ENCODE results near the gene CORT.

The CORT gene

GRCh38 chr1:10444248-10444647, 5.6 kb upstream of the CORT start:
- H2BK5ac ChIP-seq (ENCODE audit: low read depth, low read length, poor library complexity) = no peak overlapping the region
- H3K4me2 ChIP-seq (ENCODE audit: low read length) = no peak overlapping the region
- no peaks in the 10 kb centered on the region for H3K27me3 ChIP-seq (ENCODE audit: insufficient read depth, low read length)
- no peaks in the 10 kb centered on the region for H3K79me1 ChIP-seq (ENCODE audit: low read length)
- H3K14ac ChIP-seq (ENCODE audit: low read length) = no peak overlapping the region
- H2BK120ac ChIP-seq (ENCODE audit: insufficient read depth, low read length, poor library complexity) = no peak overlapping the region
- no peak overlapping the region for H3K4ac ChIP-seq (ENCODE audit: low read depth, low read length)
- peaks cover 0 to 2% of the 10 kb centered on the region in 2 experiments for H3K36me3 ChIP-seq (ENCODE audit: control insufficient read depth in 1 of 2, insufficient read depth in 2 of 2, low read length in 2 of 2)
- no peak overlapping the region for H2AFZ ChIP-seq (ENCODE audit: insufficient read depth, low read length, poor library complexity)
- no peak overlapping the region for H3K27ac ChIP-seq (ENCODE audit: low read depth, low read length)
- H3K23ac ChIP-seq (ENCODE audit: low read length) = no peak overlapping the region
- H3K4me3 ChIP-seq (ENCODE audit: low read depth, low read length) = no peak overlapping the region
- H4K12ac ChIP-seq (ENCODE audit: low read depth, low read length) = no peak overlapping the region
- no CpG with 5 or more reads among the region's 6 CpGs for WGBS (ENCODE audit: extremely low coverage, insufficient coverage, insufficient read length)
- DNase-seq = peak; percentile 96 to 99
- H3K9me3 ChIP-seq (ENCODE audit: insufficient read depth, low read depth, low read length) = no peaks in the 10 kb centered on the region
- no peak overlapping the region for H2BK12ac ChIP-seq (ENCODE audit: low read length)
- no peaks in the 10 kb centered on the region for H3K4me1 ChIP-seq (ENCODE audit: control insufficient read depth in 1 of 2, insufficient read depth in 2 of 2, low read length in 2 of 2)
- no peak overlapping the region for H3K9ac ChIP-seq (ENCODE audit: low read length)
- H3K79me2 ChIP-seq (ENCODE audit: control insufficient read depth, insufficient read depth, low read length, poor library complexity) = no peaks in the 10 kb centered on the region
- no peak overlapping the region for H3K18ac ChIP-seq (ENCODE audit: low read length)
- H2AK5ac ChIP-seq (ENCODE audit: low read length) = no peak overlapping the region
- no peak overlapping the region for H4K8ac ChIP-seq (ENCODE audit: low read depth, low read length)
- H4K91ac ChIP-seq (ENCODE audit: low read depth, low read length) = no peak overlapping the region

GRCh38 chr1:10444795-10445397, 4.9 kb upstream of the CORT start:
- no peaks in the 10 kb centered on the region for H3K4me1 ChIP-seq (ENCODE audit: control insufficient read depth in 1 of 2, insufficient read depth in 2 of 2, low read length in 2 of 2)
- no peak overlapping the region for H2BK5ac ChIP-seq (ENCODE audit: low read depth, low read length, poor library complexity)
- H3K79me1 ChIP-seq (ENCODE audit: low read length) = no peaks in the 10 kb centered on the region
- no peak overlapping the region for H3K27ac ChIP-seq (ENCODE audit: low read depth, low read length)
- H3K36me3 ChIP-seq (ENCODE audit: control insufficient read depth in 1 of 2, insufficient read depth in 2 of 2, low read length in 2 of 2) = peaks cover 0 to 2% of the 10 kb centered on the region in 2 experiments
- H3K9ac ChIP-seq (ENCODE audit: low read length) = no peak overlapping the region
- H3K4ac ChIP-seq (ENCODE audit: low read depth, low read length) = no peak overlapping the region
- H2AK5ac ChIP-seq (ENCODE audit: low read length) = no peak overlapping the region
- DNase-seq = peak; percentile 36 to 73
- H3K14ac ChIP-seq (ENCODE audit: low read length) = no peak overlapping the region
- WGBS (ENCODE audit: extremely low coverage, insufficient coverage, insufficient read length) = no CpG with 5 or more reads among the region's 7 CpGs
- H4K91ac ChIP-seq (ENCODE audit: low read depth, low read length) = no peak overlapping the region
- H2AFZ ChIP-seq (ENCODE audit: insufficient read depth, low read length, poor library complexity) = no peak overlapping the region
- no peak overlapping the region for H3K4me3 ChIP-seq (ENCODE audit: low read depth, low read length)
- no peak overlapping the region for H3K4me2 ChIP-seq (ENCODE audit: low read length)
- no peaks in the 10 kb centered on the region for H3K27me3 ChIP-seq (ENCODE audit: insufficient read depth, low read length)
- H2BK12ac ChIP-seq (ENCODE audit: low read length) = no peak overlapping the region
- no peak overlapping the region for H4K8ac ChIP-seq (ENCODE audit: low read depth, low read length)
- no peak overlapping the region for H3K18ac ChIP-seq (ENCODE audit: low read length)
- H3K23ac ChIP-seq (ENCODE audit: low read length) = no peak overlapping the region
- H2BK120ac ChIP-seq (ENCODE audit: insufficient read depth, low read length, poor library complexity) = no peak overlapping the region
- H3K79me2 ChIP-seq (ENCODE audit: control insufficient read depth, insufficient read depth, low read length, poor library complexity) = no peaks in the 10 kb centered on the region
- no peak overlapping the region for H4K12ac ChIP-seq (ENCODE audit: low read depth, low read length)
- no peaks in the 10 kb centered on the region for H3K9me3 ChIP-seq (ENCODE audit: insufficient read depth, low read depth, low read length)

GRCh38 chr1:10446790-10447422, 2.9 kb upstream of the CORT start:
- peaks cover 0 to 2% of the 10 kb centered on the region in 2 experiments for H3K4me1 ChIP-seq (ENCODE audit: control insufficient read depth in 1 of 2, insufficient read depth in 2 of 2, low read length in 2 of 2)
- no peak overlapping the region for H3K4ac ChIP-seq (ENCODE audit: low read depth, low read length)
- no peak overlapping the region for H3K4me3 ChIP-seq (ENCODE audit: low read depth, low read length)
- H3K18ac ChIP-seq (ENCODE audit: low read length) = no peak overlapping the region
- no peak overlapping the region for H3K23ac ChIP-seq (ENCODE audit: low read length)
- no peak overlapping the region for H4K91ac ChIP-seq (ENCODE audit: low read depth, low read length)
- H2BK5ac ChIP-seq (ENCODE audit: low read depth, low read length, poor library complexity) = no peak overlapping the region
- no peaks in the 10 kb centered on the region for H3K36me3 ChIP-seq (ENCODE audit: control insufficient read depth in 1 of 2, insufficient read depth in 2 of 2, low read length in 2 of 2)
- no peak overlapping the region for H3K9ac ChIP-seq (ENCODE audit: low read length)
- no peak overlapping the region for H3K27ac ChIP-seq (ENCODE audit: low read depth, low read length)
- H2AFZ ChIP-seq (ENCODE audit: insufficient read depth, low read length, poor library complexity) = no peak overlapping the region
- H4K12ac ChIP-seq (ENCODE audit: low read depth, low read length) = no peak overlapping the region
- no peaks in the 10 kb centered on the region for H3K27me3 ChIP-seq (ENCODE audit: insufficient read depth, low read length)
- H4K8ac ChIP-seq (ENCODE audit: low read depth, low read length) = no peak overlapping the region
- H3K79me1 ChIP-seq (ENCODE audit: low read length) = no peaks in the 10 kb centered on the region
- H3K79me2 ChIP-seq (ENCODE audit: control insufficient read depth, insufficient read depth, low read length, poor library complexity) = no peaks in the 10 kb centered on the region
- H2AK5ac ChIP-seq (ENCODE audit: low read length) = no peak overlapping the region
- no peak overlapping the region for H2BK120ac ChIP-seq (ENCODE audit: insufficient read depth, low read length, poor library complexity)
- H3K9me3 ChIP-seq (ENCODE audit: insufficient read depth, low read depth, low read length) = peaks cover 3% of the 10 kb centered on the region
- H3K14ac ChIP-seq (ENCODE audit: low read length) = no peak overlapping the region
- WGBS (ENCODE audit: extremely low coverage, insufficient coverage, insufficient read length) = no CpG with 5 or more reads among the region's 7 CpGs
- no peak overlapping the region for H3K4me2 ChIP-seq (ENCODE audit: low read length)
- no peak for DNase-seq
- no peak overlapping the region for H2BK12ac ChIP-seq (ENCODE audit: low read length)

GRCh38 chr1:10450156-10450814, 454 bp downstream of the CORT start:
- H2AFZ ChIP-seq (ENCODE audit: insufficient read depth, low read length, poor library complexity) = no peak overlapping the region
- H3K23ac ChIP-seq (ENCODE audit: low read length) = peak overlapping the region; percentile 43
- no peak overlapping the region for H2AK5ac ChIP-seq (ENCODE audit: low read length)
- no peak overlapping the region for H3K4me3 ChIP-seq (ENCODE audit: low read depth, low read length)
- H2BK120ac ChIP-seq (ENCODE audit: insufficient read depth, low read length, poor library complexity) = no peak overlapping the region
- no peak overlapping the region for H3K4me2 ChIP-seq (ENCODE audit: low read length)
- no peaks in the 10 kb centered on the region for H3K79me2 ChIP-seq (ENCODE audit: control insufficient read depth, insufficient read depth, low read length, poor library complexity)
- no peak overlapping the region for H3K14ac ChIP-seq (ENCODE audit: low read length)
- H4K12ac ChIP-seq (ENCODE audit: low read depth, low read length) = no peak overlapping the region
- H3K9ac ChIP-seq (ENCODE audit: low read length) = no peak overlapping the region
- H3K79me1 ChIP-seq (ENCODE audit: low read length) = no peaks in the 10 kb centered on the region
- H3K18ac ChIP-seq (ENCODE audit: low read length) = no peak overlapping the region
- no peak for DNase-seq
- no peak overlapping the region for H3K27ac ChIP-seq (ENCODE audit: low read depth, low read length)
- no peaks in the 10 kb centered on the region for H3K27me3 ChIP-seq (ENCODE audit: insufficient read depth, low read length)
- WGBS (ENCODE audit: extremely low coverage, insufficient coverage, insufficient read length) = no CpG with 5 or more reads among the region's 21 CpGs
- H4K8ac ChIP-seq (ENCODE audit: low read depth, low read length) = no peak overlapping the region
- no peaks in the 10 kb centered on the region for H3K36me3 ChIP-seq (ENCODE audit: control insufficient read depth in 1 of 2, insufficient read depth in 2 of 2, low read length in 2 of 2)
- no peak overlapping the region for H4K91ac ChIP-seq (ENCODE audit: low read depth, low read length)
- peaks cover 3% of the 10 kb centered on the region for H3K9me3 ChIP-seq (ENCODE audit: insufficient read depth, low read depth, low read length)
- no peak overlapping the region for H2BK5ac ChIP-seq (ENCODE audit: low read depth, low read length, poor library complexity)
- H3K4me1 ChIP-seq (ENCODE audit: control insufficient read depth in 1 of 2, insufficient read depth in 2 of 2, low read length in 2 of 2) = peaks cover 0 to 2% of the 10 kb centered on the region in 2 experiments
- H3K4ac ChIP-seq (ENCODE audit: low read depth, low read length) = no peak overlapping the region
- no peak overlapping the region for H2BK12ac ChIP-seq (ENCODE audit: low read length)
